ENCODE measurements around the gene NFU1.
A peak's percentile ranks its signal among the peaks of the same experiment; 100 is the strongest.

Gene NFU1

GRCh38 chr2:69382547-69382946, 54.7 kb downstream of the NFU1 start:
- Histone ChIP-seq H3K4me3 (ENCODE audit: low read depth, low read length) (no peak overlapping the region), H3K9me3 (ENCODE audit: severe bottlenecking) (no peaks in the 10 kb centered on the region), H3K27ac (no peak overlapping the region), H3K27me3 (ENCODE audit: insufficient read depth, low read depth, severe bottlenecking) (no peaks in the 10 kb centered on the region), H3K36me3 (peaks cover 23% of the 10 kb centered on the region)
- TF ChIP-seq CTCF (IDR thresholded peaks at IDR 0.05; ENCODE audit: low read depth, low read length) = no peak
- DNase-seq = no peak

- no peak for DNase-seq
- Histone ChIP-seq H3K27ac (no peak overlapping the region), H3K9me3 (ENCODE audit: severe bottlenecking) (no peaks in the 10 kb centered on the region), H3K27me3 (ENCODE audit: insufficient read depth, low read depth, severe bottlenecking) (no peaks in the 10 kb centered on the region), H3K36me3 (peaks cover 22% of the 10 kb centered on the region), H3K4me3 (ENCODE audit: low read depth, low read length) (no peak overlapping the region)
- TF ChIP-seq CTCF (IDR thresholded peaks at IDR 0.05; ENCODE audit: low read depth, low read length) = no peak
Measured at GRCh38 chr2:69381337-69381737, 55.9 kb downstream of the NFU1 start.

GRCh38 chr2:69380072-69380917, 56.9 kb downstream of the NFU1 start:
- no peak for TF ChIP-seq CTCF (IDR thresholded peaks at IDR 0.05; ENCODE audit: low read depth, low read length)
- H3K9me3 ChIP-seq (ENCODE audit: severe bottlenecking) = no peaks in the 10 kb centered on the region
- H3K36me3 ChIP-seq = peaks cover 22% of the 10 kb centered on the region
- DNase-seq = no peak
- no peak overlapping the region for H3K27ac ChIP-seq
- H3K4me3 ChIP-seq (ENCODE audit: low read depth, low read length) = no peak overlapping the region
- no peaks in the 10 kb centered on the region for H3K27me3 ChIP-seq (ENCODE audit: insufficient read depth, low read depth, severe bottlenecking)

DNA sequence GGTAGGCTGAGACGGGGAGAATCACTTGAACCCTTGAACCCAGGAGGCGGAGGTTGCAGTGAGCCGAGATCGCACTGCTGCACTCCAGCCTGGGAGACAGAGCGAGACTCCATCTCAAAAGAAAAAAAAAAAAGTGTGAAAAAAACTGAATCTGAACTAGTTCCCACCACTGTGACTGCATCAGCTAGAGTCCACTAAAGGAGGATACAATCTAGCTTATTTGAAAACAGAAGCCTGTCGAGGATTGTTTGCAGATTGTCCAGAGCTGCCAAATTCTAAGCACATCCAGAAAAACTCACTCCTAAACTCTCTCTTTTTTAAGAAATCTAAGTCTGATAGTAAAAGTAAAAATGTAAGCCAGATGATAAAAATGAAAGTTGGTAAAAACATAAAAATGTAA, 60.8 kb downstream of the NFU1 start:
- H3K9me3 ChIP-seq (ENCODE audit: severe bottlenecking) = no peaks in the 10 kb centered on the region
- no peaks in the 10 kb centered on the region for H3K27me3 ChIP-seq (ENCODE audit: insufficient read depth, low read depth, severe bottlenecking)
- peaks cover 25% of the 10 kb centered on the region for H3K36me3 ChIP-seq

DNA sequence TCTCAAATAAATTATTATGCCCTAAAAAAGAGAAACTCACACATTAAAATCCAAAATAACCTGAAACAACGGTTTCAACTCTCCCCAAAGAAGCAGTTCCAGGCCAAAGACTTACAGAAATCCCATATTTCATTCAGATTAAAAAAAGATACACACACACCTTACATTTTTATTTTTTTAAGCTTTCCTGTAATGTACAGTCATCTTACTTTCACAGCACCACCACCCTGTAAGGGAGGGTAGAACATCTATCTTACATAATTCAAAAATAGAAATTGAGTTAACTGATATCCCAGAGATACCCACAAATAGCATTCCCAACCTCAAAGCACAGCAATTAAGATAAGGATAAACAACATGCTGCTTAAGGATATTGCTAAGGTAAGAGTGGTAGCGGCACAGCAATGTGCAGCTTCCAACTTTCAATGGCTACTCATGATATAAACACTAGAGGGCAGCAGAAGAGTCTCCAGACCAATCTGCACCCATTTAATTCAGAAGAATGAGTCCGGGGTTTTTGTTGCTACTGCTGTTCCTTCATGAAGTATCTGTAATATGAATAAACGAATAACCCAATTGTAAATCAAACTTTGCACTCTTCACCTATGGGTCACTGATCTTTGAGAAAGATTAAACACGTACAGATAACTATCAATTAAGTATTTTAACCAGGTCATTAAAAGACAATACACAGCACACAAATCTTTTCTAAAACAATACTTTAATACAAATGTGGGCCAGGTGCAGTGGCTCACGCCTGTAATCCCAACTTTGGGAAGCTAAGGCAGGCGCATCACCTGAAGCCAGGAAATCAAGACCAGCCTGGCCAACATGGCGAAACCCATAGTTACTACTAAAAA, 61.5 kb downstream of the NFU1 start:
- H3K27me3 ChIP-seq (ENCODE audit: insufficient read depth, low read depth, severe bottlenecking) = no peaks in the 10 kb centered on the region
- H3K36me3 ChIP-seq = peaks cover 26% of the 10 kb centered on the region
- H3K9me3 ChIP-seq (ENCODE audit: severe bottlenecking) = no peaks in the 10 kb centered on the region
- DNase-seq = no peak
- no peak overlapping the region for H3K27ac ChIP-seq
- no peak overlapping the region for H3K4me3 ChIP-seq (ENCODE audit: low read depth, low read length)
- peak; percentile 74 for TF ChIP-seq CTCF (IDR thresholded peaks at IDR 0.05; ENCODE audit: low read depth, low read length)

More for the DNA sequence above, 60.8 kb downstream of the NFU1 start:
- no peak for DNase-seq
- no peak overlapping the region for H3K27ac ChIP-seq
- TF ChIP-seq CTCF (IDR thresholded peaks at IDR 0.05; ENCODE audit: low read depth, low read length) = no peak
- no peak overlapping the region for H3K4me3 ChIP-seq (ENCODE audit: low read depth, low read length)

Measured in WERI-Rb-1 (cell line).